Spleen (tissue), 7 donors: ENCODE data around the gene SLC25A18.

Experiments
- CTCF ChIP-seq, 11 experiments: fragments of 200-600 bp in 7 of 11; fragments of 450-650 bp in 4 of 11; sonication (generic) in 4 of 11; IDR thresholded peaks in 8 of 11; conservative IDR thresholded peaks in 3 of 11; 1 replicate in 7 of 11; 2 replicates in 4 of 11; pipeline versions ENCODE4 v1.4.0 to v1.8.0; 2016 to 2021; ENCODE audit warnings: antibody characterized with exemption in 11 of 11, inconsistent platforms in 4 of 11, mild to moderate bottlenecking in 1 of 11
- POLR2A ChIP-seq, 3 donors: fragments of 450-650 bp; IDR thresholded peaks; one replicate each; pipeline ENCODE4 v1.5.1; 2017; ENCODE audit warnings: antibody characterized with exemption in 3 of 3, mild to moderate bottlenecking in 1 of 3
- POLR2AphosphoS5 ChIP-seq, 3 donors: sonication (generic); formaldehyde crosslinking; IDR thresholded peaks; one replicate each; pipeline ENCODE4 v1.5.1; 2017; ENCODE audit warnings: antibody characterized with exemption in 3 of 3
- donor health status: DM: no; HTN: no; CAD: no; lungs with moderate emphysema.
- donor health status: DM: no; HTN: no; CAD: no.
- donor health status: DM: no; HTN: no; CAD: no.

- TF ChIP-seq POLR2A (IDR thresholded peaks at IDR 0.05) (no peak), CTCF (IDR thresholded peaks at IDR 0.05 in 8 of 11, conservative IDR thresholded peaks at IDR 0.05 in 3 of 11) (no peak), POLR2AphosphoS5 (IDR thresholded peaks at IDR 0.05) (no peak)
Measured at GRCh38 chr22:17631076-17631565, 67.8 kb downstream of the SLC25A18 start.
